Muscle of leg (tissue), 11 donors: Measurements from ENCODE around the gene NCDN. TPM values are rescaled to one million over a fixed set of nuclear protein-coding genes. Genes with fewer than 3 reads are reported as not detected.
A peak's percentile ranks its signal among the peaks of the same experiment; 100 is the strongest.

ENCODE experiments used
- DNase-seq: peaks from one replicate; pipeline ENCODE4 v3.0.0; 2013
- H3K27ac ChIP-seq: one replicate; pipeline ENCODE4 v1.5.1; 2013; ENCODE audit warnings: mild to moderate bottlenecking, low read length, control low read depth
- H3K27me3 ChIP-seq: one replicate; pipeline ENCODE4 v1.6.1; 2013; ENCODE audit warnings: low read length; ENCODE audit not compliant: control insufficient read depth, insufficient read depth
- H3K36me3 ChIP-seq: one replicate; pipeline ENCODE4 v1.6.1; 2013; ENCODE audit warnings: low read length; ENCODE audit not compliant: control insufficient read depth, insufficient read depth
- H3K4me1 ChIP-seq: one replicate; pipeline ENCODE4 v1.6.1; 2013; ENCODE audit warnings: low read length; ENCODE audit not compliant: control insufficient read depth, insufficient read depth
- H3K4me3 ChIP-seq: one replicate; pipeline ENCODE4 v1.5.1; 2013; ENCODE audit warnings: low read length, control low read depth
- H3K9me3 ChIP-seq: replicated peaks from 2 replicates; pipeline ENCODE4 v1.6.1; 2013; ENCODE audit warnings: low read depth, low read length; ENCODE audit not compliant: control insufficient read depth
- WGBS: methylation state at CpG from one replicate; pipeline ENCODE4 v1.1.5; 2013; ENCODE audit warnings: missing lambda C conversion rate; ENCODE audit not compliant: insufficient coverage; 5-methylcytosine and 5-hydroxymethylcytosine counted together
- polyA plus RNA-seq, 8 donors: library from polyadenylated mRNA; unstranded; fragments of 120-200 nt; gene quantifications; one replicate each; pipeline versions ENCODE4 v1.2.1 to v1.2.3, GENCODE V29; 2013; ENCODE audit warnings: inconsistent platforms in 1 of 8, low replicate concordance in 1 of 8; ENCODE audit not compliant: insufficient read length in 8 of 8, insufficient read depth in 1 of 8
- total RNA-seq: library from RNA; stranded (reverse); fragments of 120-200 nt; gene quantifications from one replicate; pipeline ENCODE4 v1.2.4, GENCODE V29; 2013

Gene NCDN
- total and polyA plus RNA-seq, 9 donors = 9.9 to 20.0 (median 15.8) TPM

- no peak overlapping the region for H3K4me3 ChIP-seq
- 83% methylated on average over 4 of the region's 6 CpGs for WGBS
- no peaks in the 10 kb centered on the region for H3K27me3 ChIP-seq
- no peak overlapping the region for H3K27ac ChIP-seq
- H3K36me3 ChIP-seq = peaks cover 9% of the 10 kb centered on the region
- no peaks in the 10 kb centered on the region for H3K4me1 ChIP-seq
- DNase-seq = no peak
- H3K9me3 ChIP-seq = peaks cover 18% of the 10 kb centered on the region
Observed at GRCh38 chr1:35531368-35531767, 26.2 kb upstream of the NCDN start.

DNA sequence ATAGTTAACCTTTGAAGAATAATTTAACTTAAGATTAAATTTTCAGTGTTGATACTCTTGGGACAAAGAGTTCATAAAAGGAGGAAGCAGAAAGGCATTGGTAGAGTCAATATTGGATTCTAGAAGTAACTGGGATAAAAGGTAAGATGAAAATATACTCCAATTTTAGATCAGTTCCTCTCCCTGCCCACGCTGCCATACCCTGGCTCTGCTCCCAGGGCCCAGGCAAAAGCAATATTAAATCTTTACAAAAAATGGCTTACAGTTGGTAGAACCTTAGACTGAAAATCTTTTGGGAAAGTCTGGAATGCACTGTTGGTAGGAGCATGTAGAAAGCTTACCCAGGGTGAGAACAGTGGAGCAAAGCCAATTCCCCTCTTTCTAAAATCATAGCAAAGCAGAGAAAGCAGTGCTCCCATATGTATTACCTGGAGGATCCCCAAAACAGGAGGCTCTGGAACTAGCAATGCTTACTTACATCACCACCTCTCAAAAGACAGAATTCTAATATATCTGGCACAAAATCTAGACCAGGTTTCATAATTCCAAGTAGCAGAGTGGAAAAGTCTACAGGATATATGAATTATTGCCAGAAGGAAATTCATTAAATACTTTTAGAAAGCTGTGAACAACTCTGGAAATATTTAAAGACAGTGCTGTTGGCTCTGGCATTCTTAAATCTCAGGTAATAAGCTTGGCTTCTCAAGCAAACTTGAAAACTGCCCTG, 24.9 kb upstream of the NCDN start:
- no CpG with 5 or more reads among the region's 1 CpG for WGBS
- no peaks in the 10 kb centered on the region for H3K27me3 ChIP-seq
- no peaks in the 10 kb centered on the region for H3K4me1 ChIP-seq
- H3K27ac ChIP-seq = no peak overlapping the region
- DNase-seq = peak; percentile 68
- H3K9me3 ChIP-seq = peaks cover 18% of the 10 kb centered on the region
- H3K36me3 ChIP-seq = peaks cover 9% of the 10 kb centered on the region
- no peak overlapping the region for H3K4me3 ChIP-seq

DNA sequence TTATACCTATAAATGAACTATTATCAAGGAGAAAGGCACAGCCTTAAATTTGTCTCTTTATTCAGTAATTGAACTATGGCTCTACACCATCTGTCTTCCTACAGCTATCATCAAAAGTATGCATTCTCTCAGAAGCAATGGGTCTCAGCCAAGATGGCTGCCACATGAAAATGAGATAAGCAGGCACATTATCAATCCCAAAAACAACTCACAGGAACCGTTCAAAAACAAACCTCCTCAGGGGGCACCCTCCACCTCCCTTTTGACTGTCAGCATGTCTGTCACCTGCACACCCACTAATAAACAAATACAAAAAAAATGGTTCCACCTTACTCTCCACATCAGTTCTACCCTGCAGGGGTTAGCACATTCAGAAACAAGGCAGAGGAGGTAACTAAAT, 24.0 kb upstream of the NCDN start:
- H3K27me3 ChIP-seq = no peaks in the 10 kb centered on the region
- H3K27ac ChIP-seq = no peak overlapping the region
- H3K36me3 ChIP-seq = peaks cover 9% of the 10 kb centered on the region
- 43% methylated on average over 1 of the region's 1 CpG for WGBS
- H3K4me1 ChIP-seq = no peaks in the 10 kb centered on the region
- H3K4me3 ChIP-seq = no peak overlapping the region
- no peak for DNase-seq
- H3K9me3 ChIP-seq = peaks cover 18% of the 10 kb centered on the region

GRCh38 chr1:35535243-35535642, 22.4 kb upstream of the NCDN start:
- no peak for DNase-seq
- H3K4me1 ChIP-seq = peaks cover 12% of the 10 kb centered on the region
- no peaks in the 10 kb centered on the region for H3K27me3 ChIP-seq
- H3K9me3 ChIP-seq = peaks cover 6% of the 10 kb centered on the region
- H3K36me3 ChIP-seq = peaks cover 9% of the 10 kb centered on the region
- no peak overlapping the region for H3K4me3 ChIP-seq
- H3K27ac ChIP-seq = no peak overlapping the region

- Histone ChIP-seq H3K4me1 (peaks cover 13% of the 10 kb centered on the region), H3K36me3 (no peaks in the 10 kb centered on the region), H3K4me3 (no peak overlapping the region), H3K27me3 (no peaks in the 10 kb centered on the region), H3K9me3 (no peaks in the 10 kb centered on the region), H3K27ac (no peak overlapping the region)
- DNase-seq = no peak
- no CpG with 5 or more reads among the region's 2 CpGs for WGBS
Observed at GRCh38 chr1:35536556-35537162, 20.9 kb upstream of the NCDN start.

- Histone ChIP-seq H3K36me3 (no peaks in the 10 kb centered on the region), H3K4me1 (peaks cover 13% of the 10 kb centered on the region), H3K27ac (no peak overlapping the region), H3K27me3 (no peaks in the 10 kb centered on the region), H3K9me3 (no peaks in the 10 kb centered on the region), H3K4me3 (no peak overlapping the region)
- WGBS = no CpG with 5 or more reads among the region's 1 CpG
- DNase-seq = no peak
Observed at GRCh38 chr1:35537806-35538205, 19.8 kb upstream of the NCDN start.

DNA sequence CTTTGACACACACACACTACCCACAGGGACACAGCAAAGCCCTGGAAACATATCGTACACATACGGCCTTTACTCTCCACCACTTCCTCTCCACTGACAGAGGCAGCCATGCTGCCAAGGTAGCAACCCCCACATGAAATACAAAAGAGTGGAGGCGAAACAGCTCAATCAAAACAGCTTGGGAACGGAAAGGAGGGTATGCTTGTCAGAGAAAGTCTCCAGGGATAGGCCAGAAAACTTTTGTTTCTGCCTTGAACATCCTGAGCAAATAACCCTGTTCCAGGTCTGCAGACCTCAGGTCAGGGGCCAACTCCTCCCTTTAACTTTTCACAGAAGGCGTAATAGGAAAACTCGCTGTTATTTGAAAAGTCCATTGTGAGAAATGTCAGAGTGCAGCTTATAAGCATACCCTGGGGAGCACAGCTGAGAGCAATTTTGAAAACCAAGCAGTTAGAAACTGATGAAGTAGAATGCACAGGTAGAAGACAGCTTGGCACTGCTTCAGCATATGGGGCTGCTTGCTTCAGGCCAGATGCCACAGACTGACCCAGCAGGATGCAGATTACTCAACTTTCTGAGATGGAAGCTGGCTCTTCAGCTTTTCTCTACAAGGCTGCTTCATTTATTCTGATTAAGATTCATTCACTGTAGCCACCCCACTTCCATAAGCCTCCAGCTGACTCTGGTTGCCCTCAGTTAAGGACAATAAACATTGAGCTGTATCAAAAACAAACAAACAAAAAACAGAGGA, 18.4 kb upstream of the NCDN start:
- Histone ChIP-seq H3K27ac (peak overlapping the region; percentile 52), H3K4me1 (peaks cover 13% of the 10 kb centered on the region), H3K9me3 (no peaks in the 10 kb centered on the region), H3K36me3 (no peaks in the 10 kb centered on the region), H3K27me3 (no peaks in the 10 kb centered on the region), H3K4me3 (no peak overlapping the region)
- whole genome bisulfite sequencing = 20% methylated on average over 1 of the region's 6 CpGs
- DNase-seq = peak; percentile 56

GRCh38 chr1:35539824-35540261, 17.8 kb upstream of the NCDN start:
- Histone ChIP-seq H3K36me3 (peaks cover under 1% of the 10 kb centered on the region), H3K4me1 (peaks cover 13% of the 10 kb centered on the region), H3K9me3 (no peaks in the 10 kb centered on the region), H3K27ac (peak overlapping the region; percentile 52), H3K27me3 (no peaks in the 10 kb centered on the region), H3K4me3 (no peak overlapping the region)
- WGBS = no CpG with 5 or more reads among the region's 1 CpG
- DNase-seq = peak; percentile 74

- WGBS = 67% methylated on average over 3 of the region's 3 CpGs
Observed at GRCh38 chr1:35544976-35545375, 12.6 kb upstream of the NCDN start.

DNA sequence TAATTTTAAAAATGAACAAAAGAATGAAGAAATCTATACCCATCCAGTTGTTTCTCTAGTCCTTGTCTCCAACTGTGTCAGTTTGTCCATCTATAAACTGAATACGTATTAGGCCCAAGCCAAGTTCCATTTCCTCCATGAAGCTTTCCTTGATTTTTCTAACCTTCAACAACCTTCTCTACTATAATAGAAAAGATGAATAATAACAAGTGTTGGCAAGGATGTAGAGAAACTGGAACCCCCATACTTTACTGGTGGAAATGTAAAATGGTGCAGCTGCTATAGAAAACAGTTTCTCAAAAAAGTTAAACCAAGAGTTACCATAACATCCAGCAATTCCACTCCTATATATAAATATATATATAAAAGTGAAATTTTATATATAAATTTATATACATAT, 11.0 kb upstream of the NCDN start:
- Histone ChIP-seq H3K27ac (no peak overlapping the region), H3K4me1 (no peaks in the 10 kb centered on the region), H3K4me3 (no peak overlapping the region), H3K36me3 (peaks cover 19% of the 10 kb centered on the region), H3K27me3 (no peaks in the 10 kb centered on the region), H3K9me3 (no peaks in the 10 kb centered on the region)
- no peak for DNase-seq
- no CpG with 5 or more reads among the region's 1 CpG for WGBS

More at GRCh38 chr1:35544976-35545375, 12.6 kb upstream of the NCDN start:
- no peak for DNase-seq
- Histone ChIP-seq H3K27ac (no peak overlapping the region), H3K36me3 (peaks cover 17% of the 10 kb centered on the region), H3K9me3 (no peaks in the 10 kb centered on the region), H3K4me1 (peaks cover 4% of the 10 kb centered on the region), H3K4me3 (no peak overlapping the region), H3K27me3 (no peaks in the 10 kb centered on the region)
